Fibroblast of skin of left biceps (primary cell): ENCODE results near the gene DCLK1.
"Not testable (repeated sequence)": the region's sequence is repeated elsewhere in the genome, so short reads cannot be mapped to it uniquely, and the experiment has no call there.

Experiments used
- DNase-seq, 2 experiments: peaks; one replicate each; pipeline ENCODE4 v3.0.0-alpha.2; 2013; ENCODE audit warnings: low read depth in 2 of 2

DCLK1 gene

DNA sequence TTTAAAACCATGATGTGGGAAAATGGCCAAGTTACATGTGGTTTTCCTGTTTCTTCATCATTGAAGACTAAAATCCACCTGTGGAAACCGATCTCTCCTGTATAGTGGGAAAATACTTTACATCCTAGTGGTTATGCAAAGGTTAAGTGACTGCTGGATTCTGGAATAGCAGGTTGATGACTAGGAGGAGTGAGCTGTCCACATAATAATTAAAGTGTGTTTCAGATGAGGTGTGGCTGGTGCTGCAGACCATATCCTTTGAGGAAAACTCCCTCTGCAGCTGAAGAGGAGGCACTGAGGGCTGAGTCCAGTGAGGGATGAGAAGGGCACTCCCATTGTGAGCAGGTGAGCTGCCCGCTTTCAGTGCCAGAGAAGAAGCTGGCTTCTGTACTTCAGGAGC is 43.2 kb downstream of the DCLK1 start:
- DNase-seq, result no peak

DNA sequence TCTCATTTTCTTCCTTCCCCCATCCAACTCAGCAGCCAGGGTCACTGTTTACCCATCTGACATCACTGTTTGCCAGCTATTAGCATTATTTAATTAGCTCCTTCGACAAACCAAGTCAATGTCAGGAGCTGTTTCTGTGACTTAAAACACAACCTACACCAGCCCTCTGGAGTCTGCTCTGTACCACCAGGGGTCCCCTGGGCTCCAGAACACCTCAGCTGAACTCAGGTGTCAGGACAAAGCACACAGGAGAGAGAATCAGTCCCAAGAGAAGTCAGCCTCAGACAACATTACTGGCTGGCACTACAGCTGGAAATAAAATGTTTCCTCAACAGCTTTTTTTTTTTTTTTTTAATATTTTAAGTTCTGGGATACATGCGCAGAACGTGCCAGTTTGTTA is 45.1 kb downstream of the DCLK1 start:
- DNase-seq, result no peak

DNA sequence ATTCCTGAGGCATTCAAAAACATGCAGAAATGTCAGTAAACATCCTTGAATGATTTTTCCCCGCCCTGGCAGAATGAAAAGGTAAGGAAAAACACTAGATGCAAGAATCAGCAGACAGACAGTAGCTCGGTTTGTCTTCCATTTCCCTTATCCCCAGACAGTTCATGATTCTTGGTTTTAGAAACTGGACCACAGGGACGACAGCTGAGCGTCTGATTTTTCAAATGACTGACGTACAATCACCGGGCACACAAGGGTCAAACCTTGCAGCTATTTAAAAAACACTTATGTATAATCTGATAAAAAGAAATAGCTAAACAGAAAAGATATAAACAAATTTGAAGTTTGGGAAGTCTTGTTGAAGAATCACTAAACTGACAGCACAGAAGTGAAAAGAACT is 47.1 kb downstream of the DCLK1 start:
- no peak for DNase-seq

DNA sequence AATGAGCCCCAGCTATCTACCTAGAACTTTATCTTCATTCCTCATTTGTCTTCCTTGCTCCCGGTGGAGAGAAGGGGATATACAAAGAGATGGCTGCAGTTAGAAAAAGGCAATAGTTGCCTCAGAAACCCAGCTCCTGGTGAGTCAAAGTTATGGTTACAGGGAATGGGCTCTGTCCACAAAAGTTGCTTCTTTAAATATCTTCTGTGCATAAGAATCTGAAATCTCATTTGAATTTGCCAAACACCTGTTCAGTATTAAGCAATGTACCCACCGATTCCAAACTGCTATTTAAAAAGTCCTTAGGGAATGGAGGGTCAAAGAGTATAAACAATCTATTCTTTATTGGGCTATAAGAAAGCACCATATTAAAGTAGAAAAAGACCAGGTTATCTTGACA is 48.4 kb downstream of the DCLK1 start:
- no peak for DNase-seq

DNA sequence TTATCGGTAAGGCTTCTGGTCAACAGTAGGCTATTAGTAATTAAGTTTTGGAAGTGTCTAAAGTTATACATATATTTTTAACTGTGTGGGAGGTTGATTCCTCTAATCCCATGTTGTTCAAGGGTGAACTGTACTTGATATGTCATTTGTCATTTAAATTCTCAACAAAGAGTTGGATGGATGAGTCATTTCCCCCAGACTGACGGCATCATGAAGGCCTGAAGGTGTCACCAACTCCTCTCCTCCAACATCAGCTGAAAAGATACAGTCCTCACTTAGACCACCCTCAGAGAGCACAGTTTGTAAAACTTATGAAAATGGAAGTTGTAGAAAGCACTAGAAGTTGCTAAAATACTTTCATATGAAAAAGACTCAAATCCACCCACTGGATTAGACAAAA is 48.8 kb downstream of the DCLK1 start:
- DNase-seq, result no peak

DNA sequence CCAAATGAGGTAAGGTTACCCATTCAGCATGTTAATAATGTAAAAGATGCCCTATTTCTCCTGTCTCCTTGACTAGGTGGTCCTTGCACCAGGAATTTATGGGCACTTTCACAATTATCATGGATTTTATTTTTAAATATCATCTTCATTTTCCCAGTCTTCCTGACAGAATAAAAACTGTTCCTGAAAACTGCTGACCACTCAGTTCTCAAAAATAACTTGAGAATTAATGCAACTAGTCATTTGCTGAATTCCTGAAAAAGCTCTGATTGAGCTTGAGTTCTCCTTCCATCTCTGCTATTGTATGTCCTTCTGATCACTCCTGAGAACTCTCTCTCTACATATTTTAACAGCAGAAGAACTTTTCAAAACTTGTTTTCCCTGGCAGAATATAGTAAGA is 55.0 kb downstream of the DCLK1 start:
- no peak for DNase-seq

DNA sequence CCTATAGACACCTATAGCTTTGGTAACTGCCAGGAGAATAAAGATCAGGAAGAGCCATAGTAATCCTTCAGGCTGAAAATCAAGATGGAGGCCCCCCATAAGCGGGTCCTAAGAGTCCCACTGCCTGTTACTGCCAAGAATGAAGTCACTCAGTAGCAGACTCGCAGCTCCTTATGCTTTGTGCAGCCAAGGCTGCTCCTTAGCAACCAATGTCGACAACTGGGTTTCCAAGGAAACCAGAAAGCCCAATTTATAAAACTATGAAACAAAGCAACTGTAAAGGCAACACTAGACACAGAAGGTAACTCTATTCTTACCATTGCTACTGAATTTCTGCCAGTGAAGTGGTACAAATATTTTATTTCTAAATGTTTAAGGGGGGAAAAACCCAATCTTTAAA is 56.5 kb downstream of the DCLK1 start:
- DNase-seq, result no peak

DNA sequence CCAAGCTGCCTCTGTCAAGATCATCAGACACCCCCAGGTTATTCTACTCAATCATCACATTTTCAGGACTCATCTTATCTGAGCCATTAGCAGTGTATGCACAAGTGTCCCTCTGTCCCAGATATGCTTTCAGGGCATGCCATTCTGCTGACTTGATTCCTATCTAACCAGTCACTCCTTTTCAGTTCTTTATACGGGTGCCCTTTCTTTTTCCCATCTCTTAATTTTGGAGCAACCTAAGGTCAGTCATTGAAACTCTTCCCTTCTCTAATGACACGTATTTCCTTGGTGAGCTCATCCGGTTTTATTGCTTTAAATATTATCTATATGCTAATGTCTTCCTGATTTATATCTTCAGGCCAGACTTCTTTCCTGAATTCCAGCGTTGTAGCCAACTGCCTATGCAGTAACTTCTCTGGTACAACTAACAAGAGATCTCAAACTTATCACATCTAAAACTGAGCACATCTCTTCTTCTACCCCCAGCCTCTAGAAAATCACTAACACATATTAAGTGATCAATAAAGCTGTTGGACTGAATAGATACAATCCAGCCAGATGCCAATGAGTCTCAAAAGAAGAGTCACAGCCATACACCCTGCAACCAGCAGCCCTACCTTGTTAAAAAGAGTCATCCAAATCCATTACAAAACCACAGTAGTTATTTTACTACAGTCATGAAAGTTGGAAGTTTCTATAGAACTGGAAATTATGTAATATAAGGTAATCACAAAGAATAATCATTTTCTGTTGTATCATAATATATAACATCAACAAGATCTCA is 58.8 kb downstream of the DCLK1 start:
- DNase-seq, result no peak

DNA sequence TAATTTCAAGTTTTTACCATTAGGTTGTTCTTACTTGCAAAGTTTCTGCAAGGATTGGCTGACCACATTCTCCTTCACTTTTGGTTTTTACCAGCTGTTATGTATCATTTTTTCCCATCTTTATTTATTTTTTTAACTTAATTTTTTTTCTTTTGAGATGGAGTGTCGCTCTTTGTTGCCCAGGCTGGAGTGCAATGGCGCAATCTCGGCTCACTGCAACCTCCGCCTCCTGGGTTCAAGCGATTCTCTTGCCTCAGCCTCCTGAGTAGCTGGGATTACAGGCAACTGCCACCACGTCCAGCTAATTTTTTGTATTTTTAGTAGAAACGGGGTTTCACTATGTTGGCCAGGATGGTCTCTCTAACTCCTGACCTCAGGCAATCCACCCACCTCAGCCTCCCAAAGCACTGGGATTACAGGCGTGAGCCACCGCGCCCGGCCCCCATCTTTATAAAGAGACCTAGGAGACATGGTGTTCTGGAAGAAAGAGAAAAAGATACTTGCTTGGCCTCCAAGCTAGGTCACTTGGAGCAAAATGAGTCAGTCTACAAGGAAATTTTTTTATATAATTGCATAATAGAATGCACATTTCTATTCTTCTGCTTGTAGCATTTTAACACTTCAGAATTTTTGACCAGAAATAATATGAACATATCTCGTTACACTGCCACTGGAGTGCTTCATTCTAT is 60.5 kb downstream of the DCLK1 start:
- DNase-seq, result not testable (repeated sequence)

DNA sequence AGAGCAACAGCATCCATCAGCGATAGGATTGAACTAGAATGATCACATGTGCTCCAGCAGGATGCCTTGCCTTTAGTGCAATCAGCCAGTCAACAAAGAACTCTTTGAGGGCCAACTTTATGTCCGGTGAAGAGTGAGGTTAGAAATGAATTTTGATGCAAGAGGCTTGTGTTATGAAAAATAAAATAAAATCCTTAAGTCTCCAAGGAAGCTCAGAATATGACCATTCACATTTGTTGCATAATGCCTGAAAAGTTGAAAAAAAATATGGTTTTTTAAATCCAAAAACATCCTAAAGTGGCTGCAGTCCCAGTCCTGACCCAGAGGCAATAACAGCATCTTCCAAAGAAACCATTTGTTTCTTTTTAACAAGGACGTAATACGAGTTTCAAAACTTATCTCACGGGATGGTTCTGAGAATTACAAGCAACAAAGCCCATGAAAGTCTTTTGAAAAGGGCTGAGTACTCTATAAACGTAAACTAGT is 61.3 kb downstream of the DCLK1 start:
- DNase-seq, result peak; percentile 13 to 18

DNA sequence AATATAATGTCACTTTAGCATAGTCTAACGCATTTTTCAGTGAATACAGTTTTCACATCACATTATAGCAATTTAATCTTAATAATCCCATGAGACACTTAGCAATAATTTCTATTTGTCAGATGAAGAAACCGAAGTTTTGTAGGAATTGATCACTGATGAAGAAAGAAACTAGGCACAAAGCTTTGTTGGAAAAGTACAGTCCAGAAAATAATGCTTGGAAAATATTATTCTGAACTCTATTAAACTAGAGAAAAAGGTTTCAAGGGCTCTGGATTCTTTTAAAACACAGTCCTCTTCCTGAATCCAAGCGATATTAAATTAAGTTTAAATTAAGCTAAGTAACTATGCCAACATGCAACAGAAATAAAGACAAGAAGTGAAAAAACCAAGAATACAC is 62.2 kb downstream of the DCLK1 start:
- DNase-seq, result no peak

DNA sequence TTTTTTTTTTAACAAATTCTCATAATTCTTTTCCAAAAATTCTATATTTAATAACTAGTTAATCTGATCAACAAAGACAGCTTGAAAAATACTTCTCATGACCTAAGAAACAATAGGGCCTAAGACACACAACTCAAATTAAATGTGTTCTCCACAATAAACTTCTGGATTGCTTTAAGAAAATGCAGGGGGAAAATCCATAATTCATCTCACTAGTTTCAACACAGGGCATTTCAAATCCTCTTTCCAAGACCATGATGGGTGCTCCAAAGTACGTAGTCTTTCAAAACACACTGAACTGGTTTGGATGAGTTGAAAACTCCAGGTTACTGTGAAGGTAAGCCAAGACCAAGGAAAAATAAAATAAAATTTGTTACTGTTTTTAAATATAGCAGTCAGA is 62.6 kb downstream of the DCLK1 start:
- no peak for DNase-seq

DNA sequence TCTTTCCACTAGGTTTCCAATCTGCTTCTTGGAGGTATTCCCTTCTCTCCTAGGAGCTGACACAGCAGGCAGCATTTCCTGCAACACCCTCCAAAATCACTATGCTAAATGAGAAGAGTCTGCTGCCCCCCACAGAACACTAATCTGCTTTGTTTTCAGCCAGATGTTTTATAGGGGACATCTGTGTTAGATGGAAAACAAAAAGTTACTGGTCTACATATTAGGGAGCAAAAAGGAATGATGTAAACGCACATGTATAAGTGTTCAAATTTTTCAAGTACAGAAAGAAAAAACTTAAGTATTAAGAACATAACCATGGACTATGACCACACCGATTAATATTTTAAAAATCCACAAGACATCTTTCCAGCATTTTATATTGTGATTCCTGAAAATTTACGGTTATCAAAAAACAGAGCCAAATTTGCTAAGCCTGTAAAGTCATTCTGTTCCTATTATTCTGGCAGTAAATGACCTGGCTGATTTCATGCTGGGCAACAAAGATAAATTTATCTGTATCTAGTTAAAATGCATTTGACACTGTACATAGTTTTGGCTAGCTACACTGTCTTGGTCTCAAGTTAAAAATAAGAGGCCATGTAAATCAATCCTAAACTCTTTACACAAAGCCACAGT is 63.3 kb downstream of the DCLK1 start:
- DNase-seq, result peak; percentile 11 to 19

DNA sequence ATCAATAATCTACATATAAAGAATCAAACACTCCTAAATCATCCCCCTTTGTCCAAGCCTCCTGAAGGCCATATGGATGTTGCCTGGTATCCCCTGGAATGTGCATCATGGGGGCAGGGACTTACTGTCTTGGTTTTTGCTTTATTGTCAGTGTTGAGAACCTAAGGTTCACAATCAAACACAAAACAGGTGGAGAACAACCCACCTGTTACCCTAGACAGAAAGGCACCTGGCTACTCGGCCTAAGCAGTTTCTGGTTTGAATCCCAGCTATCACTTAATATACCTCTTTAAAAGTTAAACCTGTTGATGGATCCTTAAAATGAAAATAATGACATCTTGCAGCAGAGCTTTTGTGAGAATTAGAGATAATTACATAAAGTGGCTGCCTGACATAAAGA is 68.9 kb downstream of the DCLK1 start:
- DNase-seq, result no peak

DNA sequence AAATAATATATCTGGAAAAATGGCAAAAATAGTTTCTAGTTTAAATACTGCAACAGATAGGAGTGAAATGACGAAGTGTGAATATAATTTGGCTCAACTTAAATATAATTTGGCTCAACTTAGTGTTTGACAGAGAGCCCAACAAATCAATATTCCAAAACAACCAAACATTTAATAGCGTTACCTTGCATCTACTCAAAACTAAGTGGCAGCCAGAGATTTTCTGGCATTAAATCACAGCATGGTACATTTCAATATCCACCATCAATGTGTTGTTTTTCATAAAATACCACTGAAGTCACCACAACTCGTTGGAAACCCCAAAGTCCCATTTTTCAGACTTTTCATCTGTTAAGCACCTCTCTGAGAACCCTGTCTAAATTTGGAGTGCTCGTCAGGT is 69.6 kb downstream of the DCLK1 start:
- no peak for DNase-seq

DNA sequence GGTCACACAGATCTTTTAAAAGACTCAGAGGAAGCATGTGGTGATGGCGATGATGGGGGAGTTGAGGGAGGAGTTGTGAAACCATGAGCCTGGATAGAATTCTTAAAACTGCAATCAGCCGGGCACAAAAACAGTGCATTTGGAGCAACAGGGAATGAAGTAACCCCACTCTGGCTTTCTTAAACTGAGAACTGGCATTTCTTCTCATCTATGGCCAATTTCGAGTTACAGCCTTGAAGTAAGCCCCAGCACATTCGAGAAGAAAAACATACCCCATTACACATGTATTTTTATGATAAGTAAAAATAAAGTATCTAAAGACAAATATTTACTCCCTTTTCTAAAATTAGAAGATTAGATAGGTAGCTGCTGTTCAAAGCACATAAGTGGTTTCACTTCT is 70.1 kb downstream of the DCLK1 start:
- DNase-seq, result no peak

DNA sequence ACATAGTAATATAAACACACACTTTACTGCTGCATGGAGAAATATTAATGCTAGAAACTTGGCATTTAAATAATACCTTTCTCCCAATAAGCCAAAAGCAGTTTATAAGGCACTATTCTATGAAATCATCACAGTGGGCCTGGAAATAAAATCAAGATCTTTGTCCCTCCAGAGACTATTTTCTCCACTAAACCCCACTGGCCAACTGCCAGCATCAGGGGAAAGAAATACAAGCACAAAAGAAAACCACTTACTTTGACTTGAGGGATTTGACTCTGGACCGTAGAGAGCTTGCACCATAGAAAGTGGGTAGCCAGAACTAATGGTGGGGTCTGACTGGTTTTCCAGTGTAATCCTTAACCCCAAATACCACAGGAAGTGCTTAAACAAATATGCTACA is 71.9 kb downstream of the DCLK1 start:
- DNase-seq, result no peak

DNA sequence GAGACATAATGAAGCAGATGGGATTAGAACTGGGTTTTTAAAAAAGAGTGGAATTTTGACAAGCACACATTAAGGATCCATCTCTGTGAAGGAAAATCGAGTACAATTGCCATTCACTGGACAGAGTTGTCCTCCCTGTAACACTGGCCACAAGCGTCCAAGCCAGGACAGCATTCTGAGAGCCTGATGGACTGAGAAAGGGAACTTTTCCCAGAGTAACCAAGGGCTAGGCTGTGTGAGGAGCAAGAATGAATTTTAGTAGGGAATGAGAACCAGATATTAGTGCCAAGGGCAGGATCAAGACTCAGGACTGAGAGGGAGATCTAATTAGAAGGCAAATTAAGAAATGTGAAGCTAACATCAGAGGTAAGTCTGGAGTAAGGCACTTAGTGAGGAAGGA is 73.1 kb downstream of the DCLK1 start:
- DNase-seq, result no peak

DNA sequence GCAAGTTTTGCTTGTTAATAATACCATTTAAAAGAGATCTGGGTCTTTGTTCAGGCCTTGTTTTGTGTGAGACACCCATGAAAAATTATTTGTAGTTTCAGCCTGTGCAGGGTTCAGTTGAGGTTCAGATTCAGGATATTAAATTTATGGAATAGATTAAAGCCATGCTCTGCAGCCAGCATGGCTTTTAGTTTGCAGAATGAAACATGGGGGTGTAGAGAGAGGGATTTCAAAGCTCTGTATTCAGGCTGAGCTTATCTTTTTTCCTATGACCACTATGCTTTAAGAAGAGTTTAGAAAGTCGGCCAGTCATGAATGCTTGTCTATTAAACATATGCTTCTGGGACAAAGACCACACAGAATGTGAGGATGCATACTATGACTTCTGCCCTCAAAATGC is 73.6 kb downstream of the DCLK1 start:
- DNase-seq, result no peak

DNA sequence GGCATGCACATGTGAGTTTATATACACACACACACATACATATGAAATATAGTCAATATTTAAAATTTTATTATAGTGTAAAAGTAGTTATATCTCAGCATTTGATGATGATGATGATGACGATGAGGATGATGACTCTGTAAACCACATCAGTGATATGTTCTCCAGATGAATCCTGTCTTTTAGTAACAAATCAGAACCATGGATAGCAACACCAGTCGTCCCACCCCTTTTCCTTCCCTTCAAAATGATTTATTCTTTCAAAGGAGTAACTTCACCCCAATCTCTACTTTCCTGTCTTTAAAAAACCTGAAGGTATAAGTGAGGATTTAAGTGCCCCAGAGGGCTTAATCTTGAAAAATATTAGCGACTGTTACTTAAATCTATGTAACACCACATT is 74.1 kb downstream of the DCLK1 start:
- DNase-seq, result no peak

DNA sequence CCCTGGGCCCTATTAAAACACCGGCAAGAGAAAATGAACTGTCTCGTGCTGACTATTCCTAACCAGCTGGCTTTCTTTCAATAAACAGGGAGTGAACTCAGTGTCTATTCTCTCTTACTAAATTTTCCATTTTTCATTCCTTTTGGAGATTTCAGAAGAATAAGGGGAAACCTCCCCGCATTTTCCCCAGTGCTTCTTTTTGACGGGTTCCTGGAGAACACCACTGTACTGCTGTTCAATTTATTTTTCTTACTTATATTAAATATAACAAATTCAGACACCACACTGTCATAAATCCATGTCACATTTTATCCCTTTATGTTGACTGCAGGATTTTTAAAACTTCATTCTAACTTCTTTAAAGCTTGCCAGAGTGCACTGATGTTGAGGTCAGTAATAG is 75.8 kb downstream of the DCLK1 start:
- DNase-seq, result no peak

DNA sequence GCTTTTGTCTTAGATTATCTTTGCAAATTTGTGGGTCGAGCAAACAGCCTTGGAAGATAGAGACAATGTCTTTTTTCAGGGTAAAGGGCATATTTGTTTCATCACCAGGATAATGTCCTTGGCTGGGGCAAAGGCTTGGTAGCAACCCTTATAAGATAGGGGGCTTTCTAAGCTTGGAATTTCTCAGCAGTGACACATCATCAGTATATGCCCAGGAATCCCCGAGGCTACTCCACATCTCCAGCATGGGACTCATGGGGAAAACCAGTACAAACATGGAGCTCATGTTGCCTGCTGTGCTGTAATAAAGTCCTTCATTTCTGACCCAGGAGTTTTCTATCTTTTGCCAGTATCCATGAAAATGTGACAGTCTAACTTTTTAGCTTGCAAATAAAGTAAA is 77.1 kb downstream of the DCLK1 start:
- DNase-seq, result no peak

DNA sequence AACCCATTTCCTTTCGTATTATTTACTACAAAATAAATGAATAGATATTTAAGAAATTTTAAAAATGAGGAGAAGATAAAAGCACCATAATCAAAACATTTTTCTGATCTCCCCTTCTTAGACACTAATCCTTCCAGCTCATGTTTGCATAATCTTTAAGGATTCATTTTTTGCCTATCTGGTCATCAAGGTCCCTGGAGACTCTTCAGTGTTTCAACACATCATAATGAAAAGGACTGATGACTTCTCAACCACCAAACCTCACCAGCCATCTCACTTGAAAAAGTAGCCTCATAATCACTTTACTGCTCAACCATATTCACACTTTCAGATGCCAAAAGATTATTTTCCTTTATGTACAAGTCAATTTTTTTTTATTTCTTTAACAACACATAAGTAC is 80.1 kb downstream of the DCLK1 start:
- peak in 1 of 2 experiments; percentile 26 for DNase-seq
